Measurements from ENCODE around the gene UBAC1.

Gene UBAC1

DNA sequence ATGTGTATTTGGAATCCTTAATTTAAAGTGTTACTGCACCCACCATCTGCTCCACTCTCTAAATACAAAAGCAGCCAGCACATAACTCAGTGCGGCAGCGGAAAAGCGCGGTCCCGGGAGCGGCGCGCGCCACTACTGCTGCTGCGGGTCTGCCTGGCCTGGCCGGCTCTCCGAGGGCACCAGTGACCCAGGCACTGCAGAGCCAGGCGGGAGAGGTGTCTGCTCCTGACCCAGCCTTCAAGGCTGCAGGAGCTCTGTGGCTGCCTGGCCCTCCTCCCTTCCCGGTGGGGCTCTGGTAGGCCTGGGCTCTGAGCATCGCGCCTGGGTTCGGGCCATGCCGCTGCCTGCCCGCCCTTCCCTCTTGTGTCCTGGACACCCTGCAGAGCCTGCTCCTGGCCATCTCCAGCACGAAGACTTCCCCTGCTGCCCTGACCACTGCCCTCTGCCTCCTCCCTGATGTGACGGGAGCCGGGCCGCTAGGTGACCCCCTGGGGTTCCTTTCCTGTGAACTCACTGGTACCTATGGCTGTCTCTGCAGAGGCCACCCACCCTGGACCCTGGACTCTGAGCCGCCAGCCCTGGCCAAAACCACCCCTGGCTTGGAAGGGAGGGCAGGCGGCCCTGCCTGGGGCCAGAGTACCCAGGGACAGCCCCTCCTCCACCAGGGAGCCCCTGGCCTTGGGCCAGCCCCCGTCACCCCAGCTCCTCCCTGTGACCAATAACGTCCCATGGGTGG, 32.8 kb upstream of the UBAC1 start:
- DNase-seq = no peak

DNA sequence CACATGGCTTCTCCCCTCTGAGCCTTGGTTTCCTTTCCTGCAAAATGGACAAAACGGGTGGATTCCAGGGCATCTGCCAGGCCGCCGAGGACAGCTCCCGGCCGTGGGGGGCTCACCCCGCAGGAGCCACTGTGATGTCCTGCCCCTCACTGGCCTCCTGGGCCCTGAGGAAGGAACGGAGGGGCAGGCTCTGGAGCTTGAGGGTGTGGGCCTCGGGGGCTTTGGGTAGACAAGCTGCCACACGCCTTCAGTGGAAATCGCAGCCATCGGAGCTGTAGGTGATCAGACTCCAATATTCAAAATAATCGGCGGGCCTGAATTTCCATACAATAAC, 32.2 kb upstream of the UBAC1 start:
- DNase-seq = no peak

DNA sequence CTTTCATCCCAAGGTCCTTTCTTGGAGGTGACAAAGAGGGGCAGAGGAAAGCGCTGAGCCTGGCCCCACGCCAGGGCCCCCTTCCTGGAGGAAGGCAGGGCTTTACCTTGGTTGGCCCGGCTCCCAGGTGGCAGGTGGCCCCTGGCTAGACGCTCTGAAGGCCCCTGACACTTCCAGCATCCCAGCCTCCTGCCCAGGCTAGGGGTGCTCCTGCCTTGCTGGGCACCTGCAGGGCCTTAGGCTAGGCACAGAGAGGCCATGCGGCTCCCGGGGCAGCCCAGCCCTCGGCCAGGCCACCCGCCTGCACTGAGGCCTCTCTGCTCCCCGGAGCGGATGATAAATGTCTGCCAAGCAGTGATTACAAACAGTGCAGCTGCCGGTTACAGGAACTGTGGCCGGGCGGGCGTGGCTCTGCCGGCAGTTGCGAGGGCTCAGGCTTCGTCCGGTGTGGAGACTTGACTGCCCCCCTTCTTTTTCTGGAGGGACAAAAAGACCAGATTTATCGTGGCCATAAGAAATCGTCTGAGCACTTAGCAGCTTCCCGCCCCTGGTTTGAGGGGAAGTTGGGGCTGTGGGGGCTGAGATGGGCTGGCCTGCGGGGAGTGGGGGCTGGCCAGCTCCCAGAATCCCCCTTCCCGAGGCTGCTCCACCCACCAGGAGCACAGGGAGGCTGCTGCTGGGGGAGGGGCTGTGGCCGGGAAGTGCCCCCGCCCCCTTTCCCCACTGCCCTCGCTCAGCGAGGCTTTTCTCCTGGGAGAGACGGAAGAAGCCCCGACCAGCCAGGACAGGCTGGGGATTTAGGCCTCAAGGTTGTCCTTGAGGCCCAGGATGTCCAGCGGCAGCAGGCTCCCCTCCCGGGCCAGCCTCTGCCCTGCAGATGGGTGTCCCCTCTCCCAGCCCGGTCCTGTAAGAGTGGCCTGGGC, 31.6 kb upstream of the UBAC1 start:
- peak; percentile 76 to 82 for DNase-seq

DNA sequence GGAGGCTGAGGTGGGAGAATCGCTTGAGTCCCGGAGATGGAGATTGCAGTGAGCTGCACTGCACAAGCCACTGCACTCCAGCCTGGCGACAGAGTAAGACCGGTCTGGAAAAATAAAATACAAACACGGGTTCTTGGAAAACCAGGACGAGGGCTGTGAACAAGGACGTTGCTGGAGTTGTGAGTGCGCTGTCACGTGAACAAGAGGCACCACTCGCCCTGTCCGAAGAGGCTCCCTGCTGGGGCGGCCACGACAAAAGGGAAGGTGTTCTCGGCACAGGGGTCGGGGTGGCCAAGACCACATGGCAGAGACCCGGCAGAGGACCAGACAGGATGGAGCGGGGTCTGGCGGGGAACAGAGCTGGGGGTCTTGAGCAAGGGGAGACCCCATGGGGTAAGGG, 30.6 kb upstream of the UBAC1 start:
- no peak for DNase-seq

DNA sequence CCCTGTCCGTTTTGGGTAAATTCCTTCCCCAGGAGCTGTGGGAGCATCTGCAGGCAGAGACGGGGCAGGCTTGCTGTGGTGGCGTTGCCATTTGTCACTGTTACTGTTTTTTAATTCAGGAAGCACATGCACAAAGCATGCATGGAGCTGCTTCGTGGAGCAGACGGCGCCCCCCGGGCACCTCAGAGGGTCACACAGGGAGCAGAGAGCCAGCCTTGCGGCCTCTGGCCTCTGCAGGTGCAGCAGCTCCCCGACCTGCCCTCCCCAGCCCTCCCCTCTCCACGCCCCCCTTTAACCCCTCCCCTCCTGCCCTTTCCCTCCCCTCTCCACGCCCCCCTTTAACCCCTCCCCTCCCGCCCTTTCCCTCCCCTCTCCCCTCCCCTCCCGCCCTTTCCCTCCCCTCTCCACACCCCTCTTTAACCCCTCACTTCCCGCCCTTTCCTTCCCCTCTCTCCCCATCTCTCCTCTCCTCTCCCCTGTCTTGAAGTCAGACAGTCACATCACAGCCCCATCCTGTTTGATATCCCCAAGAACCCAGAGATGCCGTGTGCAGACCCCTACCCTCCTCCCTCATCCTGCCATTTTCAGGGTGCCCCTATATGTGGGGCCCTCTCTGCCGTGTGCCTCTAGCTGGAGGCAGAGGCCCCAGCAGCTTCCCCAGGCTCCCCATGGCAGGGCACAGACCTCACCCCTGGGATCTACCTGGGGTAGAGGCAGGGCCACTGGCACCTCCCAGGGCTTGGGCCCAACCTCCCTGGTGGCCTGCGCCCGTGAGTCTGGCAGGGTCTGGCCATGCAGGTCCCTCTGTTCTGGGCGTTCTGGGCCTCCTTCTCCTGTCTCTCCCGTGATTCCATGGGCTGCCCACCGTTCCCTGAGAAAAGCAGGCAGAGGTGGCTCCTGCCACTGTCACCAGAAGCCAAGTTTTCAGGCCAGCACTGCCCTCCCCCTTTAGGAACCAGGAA, 29.6 kb upstream of the UBAC1 start:
- DNase-seq = peak; percentile 18 to 40

DNA sequence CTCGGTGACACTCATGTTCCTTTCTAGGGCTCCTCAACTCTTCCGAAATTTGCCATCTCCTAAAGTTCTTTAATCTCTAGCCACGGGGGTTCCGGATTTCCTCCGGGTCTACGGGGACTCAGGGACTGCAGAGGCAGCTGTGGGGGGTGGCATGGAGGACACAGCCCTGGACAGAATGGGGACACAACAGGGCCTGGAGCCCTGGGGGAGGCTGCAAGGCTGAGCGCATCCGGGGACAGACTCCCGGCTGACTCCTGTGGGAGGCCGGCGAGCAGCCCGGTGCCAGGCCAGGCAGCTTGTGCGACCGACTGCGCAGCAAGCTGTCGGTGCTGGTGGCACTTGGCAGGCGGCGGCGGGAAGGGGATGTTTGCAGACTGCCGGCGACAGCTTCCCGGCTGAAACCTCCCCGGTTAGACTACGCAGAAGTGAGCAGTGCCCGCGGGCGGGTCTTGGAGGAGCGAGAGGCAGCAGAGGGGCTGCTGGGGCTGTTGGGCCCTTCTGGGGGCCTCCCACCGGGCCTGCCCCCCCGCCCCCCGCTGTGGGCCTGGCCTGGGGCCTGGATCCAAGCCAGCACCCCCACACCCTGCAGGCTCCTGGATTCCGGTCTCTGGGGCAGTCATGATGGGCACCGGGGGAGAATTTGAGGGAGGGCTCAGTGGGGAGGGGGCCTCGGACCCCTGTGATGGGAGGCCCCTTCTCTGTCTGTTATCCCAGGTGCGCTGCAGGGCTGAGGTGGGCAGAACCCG, 28.7 kb upstream of the UBAC1 start:
- DNase-seq = peak in 1 of 2 donors; percentile 12

DNA sequence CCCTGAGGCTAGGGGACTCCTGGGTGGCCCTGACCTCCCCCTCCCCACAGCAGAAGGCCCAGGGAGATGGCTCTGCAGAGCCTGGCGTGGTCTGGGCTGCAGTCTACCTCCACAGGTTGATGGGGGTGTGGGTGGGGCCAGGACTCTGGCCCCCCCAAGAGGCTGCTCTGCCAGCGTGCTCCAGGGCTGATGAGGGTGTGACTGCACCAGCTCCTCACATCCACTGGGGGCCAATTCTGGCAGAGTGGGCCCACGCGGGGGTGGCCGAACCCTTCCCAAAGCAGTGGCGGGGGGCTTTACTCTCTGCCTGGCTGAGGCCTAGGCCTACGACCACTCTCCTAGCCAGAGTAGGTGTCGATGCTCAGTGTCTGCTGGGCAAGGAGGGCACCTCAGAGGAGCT, 28.0 kb upstream of the UBAC1 start:
- no peak for DNase-seq

DNA sequence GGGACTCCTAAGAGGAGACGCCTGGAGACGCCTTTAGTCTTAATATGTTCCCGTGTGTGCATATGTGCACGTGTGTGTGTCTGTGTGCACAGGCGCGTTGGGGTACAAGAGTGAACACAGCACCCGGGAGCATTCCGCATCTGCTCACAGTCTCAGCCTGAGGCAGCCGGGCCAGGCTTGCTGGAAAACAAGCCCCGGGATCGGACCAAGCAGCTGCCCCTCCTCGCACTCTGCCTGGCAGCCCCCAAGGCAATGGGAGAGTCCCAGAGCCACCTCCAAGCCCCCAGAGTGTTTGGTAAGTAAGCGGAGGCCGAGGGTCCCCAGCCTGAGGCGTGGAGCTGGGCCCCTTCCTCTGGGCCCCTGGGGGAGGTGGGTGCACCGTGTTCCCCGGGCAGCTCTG, 27.3 kb upstream of the UBAC1 start:
- DNase-seq = no peak

DNA sequence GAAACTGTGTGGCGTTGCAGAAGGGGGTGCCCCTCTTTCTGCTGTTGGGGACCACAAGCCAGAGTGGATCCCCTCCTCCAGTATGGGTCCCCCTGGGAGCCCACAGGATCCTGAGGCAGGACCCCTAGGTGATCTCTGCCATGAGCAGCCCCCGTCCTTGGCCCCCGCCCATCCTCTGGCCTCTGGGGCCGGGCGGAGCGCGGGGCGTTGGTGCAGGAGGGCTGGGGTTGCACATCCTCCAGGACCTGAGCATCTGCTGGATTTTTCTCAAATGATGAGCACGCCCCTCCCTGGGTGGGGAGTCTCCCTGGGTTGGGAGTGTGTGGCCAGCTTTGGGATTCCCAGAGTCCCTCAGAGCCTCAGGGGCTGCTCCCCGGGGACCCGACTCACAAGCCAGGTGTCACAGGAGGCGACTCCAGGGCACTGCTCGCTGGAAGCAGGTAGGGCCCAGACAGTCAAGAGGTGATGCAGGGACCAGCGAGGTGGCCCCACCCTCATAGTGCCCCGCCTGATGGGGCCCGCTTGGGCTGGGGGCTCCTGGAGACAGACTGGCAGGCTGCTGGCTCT, 26.7 kb upstream of the UBAC1 start:
- no peak for DNase-seq

DNA sequence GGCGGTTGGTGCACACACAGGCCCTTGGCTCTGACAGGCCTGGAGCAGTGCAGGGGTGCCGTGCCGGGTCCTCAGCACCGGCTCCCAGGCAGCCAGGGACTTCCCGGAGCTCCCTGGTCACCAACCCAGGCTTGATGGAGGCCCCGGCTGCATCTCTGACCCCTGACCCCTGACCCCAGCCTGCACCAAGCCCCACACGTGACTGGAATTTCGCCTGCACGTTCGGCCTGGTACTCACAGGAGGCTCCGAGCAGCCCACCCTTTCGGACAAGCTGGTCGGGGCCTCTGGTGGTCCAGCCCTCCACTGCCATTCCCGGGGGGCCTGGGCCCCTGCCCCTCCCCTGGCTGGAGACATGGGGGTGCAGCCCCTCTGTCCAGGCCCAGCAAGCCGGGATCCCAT, 25.4 kb upstream of the UBAC1 start:
- no peak for DNase-seq

DNA sequence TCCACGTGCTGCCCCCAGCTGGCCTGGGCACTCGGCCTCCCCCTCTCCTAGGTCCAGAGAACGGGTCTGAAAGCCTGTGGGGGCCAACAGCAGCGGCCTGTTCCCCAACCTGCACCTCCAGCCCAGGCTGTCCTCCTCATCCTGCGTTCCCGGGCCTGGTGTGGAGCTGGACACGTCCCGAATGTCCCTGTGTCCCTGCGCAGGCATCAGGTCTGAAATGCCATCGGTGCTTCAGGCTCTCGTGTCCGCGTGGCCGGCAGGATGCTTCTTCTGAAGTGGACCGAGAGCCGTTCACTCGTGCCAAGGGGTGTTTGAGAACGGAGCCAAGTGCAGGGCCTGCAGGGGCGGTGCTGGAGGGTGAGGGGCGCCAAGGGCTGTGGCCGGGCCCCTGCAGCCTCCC, 24.7 kb upstream of the UBAC1 start:
- DNase-seq = no peak

DNA sequence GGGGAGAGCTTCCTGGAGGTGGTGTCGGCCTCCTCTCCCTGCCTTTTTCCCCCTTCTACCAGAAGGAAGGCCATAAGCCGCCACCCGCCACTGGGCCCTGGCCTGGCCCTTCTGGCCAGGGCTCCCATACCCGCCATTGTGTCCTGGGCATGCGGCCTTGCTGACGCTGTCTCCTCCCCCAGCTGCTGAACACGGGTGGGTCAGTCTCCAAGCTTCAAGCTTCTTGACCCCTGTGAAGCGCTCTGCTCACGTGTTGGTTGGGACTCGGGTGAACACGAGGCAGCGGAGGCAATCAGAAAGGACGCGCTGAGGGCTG, 24.2 kb upstream of the UBAC1 start:
- no peak for DNase-seq

DNA sequence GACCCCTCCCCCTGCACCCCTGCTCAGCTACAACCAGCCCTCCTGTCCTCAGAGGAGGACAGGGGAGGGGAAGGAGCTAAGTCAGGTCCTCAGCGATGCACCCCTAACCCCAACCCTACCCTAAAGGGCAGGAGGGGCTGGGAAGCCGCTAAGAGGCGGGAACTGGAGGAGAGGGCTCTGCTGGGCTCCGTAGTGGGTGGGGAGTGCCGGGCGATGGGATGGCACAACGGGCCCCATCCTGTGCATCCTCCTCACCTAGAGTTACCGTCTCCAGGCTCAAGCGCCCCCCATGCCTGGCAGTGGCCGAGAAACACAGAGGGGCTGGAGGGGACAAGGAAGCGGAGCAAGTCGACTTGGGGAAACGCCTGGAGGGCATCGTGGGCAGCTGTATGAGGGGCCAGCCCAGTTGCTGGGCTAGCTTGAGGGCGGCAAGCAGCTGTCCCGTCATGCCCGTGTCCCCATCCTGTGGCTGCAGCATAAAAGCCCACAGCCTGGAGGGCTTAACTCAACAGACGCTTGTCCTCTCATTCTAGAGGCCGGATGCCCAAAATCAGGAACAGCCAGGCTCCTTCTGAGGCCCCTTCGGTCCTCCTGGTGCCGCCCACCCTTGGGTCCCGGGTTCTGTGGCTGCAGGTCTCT, 23.0 kb upstream of the UBAC1 start:
- DNase-seq = no peak

DNA sequence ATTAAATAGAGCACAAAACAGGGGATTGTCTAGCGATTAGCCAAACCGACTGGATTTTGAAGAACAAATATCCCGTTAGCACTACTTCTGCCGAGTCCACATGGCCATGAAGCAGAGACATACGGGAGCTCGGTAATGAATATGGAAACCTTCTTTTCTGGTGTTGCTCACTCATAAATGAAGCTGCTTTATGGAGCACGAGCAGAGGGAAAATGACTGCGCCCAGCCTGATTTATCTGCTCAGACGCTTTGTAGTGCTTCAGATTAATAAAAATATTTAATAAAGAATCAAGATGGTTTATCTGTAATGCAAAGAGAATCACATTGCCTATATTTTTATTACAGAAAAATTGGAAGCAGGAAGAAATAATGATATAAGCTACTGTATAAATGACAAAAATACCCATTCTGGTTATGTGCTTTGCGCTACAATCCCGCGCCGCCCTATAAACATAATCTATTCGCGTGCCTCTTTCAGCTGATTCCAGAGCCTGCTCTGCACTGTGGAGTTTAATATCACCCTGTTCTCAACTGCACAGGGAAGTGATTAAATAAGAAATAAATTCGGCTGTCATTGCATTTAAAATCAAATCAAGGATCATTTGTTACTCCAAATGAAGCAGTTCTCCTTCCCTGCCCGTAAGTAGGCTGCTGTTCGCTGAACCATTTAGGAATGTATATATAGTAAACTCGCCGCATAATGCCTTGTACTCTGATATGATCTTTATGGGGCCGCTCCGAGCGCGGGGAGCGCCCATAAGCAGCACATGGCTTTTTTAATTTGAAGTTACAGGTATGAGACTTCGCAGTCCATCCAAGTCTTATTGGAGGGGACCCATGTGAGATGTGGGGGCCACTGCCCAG, 22.3 kb upstream of the UBAC1 start:
- no peak for DNase-seq

DNA sequence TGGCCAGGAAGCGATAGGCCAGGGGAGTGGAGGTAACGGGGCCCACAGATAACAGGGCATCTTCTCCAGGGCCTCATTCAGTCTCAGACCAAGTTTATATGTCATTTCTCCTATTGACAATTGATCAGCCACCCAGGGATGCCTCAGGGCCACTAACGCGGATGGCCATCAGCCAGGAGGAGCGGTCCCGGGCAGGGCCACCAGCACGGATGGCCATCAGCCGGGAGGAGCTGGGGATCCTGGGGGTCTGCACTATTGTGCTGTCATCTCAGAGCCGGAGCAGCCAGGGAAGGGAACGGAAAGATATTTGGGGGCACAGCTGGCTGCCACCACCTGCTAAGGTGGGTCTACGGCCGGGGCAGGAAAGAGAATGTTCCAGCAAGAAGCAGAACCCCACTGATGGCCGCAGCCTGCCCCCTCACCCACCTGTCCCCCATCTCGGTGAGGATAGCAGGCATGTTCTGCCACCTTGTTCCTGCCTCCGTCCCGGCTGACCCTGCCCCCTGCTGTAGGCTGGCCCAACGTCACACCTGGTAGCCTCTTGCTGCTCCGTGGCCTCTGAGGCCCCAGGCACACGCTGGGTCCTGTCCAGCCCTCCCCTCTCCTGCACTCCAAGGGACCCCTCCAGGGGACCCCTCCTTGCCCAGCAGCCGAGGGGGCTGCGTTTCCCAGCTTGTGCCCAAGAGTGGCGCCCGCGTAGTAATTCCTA, 21.5 kb upstream of the UBAC1 start:
- DNase-seq = no peak

DNA sequence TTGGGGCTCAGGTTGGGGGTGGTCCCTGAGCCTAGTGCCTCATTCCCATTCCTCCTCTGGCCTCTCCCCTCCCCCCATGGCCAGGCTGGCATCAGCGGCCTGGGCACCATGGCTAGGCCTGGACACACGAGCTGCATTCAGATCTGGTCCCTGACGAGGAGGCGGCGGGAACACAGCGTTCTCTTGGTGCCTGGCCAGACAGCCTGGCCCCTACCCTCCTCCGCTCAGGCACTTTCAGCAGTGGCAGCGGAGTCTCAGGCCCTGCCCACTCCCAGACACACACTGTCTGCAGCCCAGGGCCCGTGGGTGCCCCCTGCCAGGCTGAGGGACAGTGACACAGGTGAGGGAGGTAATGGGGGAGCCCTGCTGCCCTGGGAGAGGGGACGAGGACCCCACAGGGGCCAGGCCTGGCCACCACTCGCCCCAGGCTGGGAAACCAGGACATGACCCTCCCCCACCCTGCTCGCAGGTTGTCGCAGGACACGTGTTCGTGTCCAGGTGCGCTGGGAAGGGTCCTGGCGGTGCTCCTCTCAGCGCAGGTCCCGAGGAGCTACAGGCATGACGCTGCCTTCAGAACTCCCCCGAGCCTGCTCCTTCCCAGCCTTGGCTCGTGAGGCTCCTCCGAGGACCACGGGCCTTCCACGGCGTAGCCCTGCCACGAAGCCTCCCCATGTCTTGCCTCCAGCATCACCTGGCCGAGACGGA, 19.9 kb upstream of the UBAC1 start:
- no peak for DNase-seq

DNA sequence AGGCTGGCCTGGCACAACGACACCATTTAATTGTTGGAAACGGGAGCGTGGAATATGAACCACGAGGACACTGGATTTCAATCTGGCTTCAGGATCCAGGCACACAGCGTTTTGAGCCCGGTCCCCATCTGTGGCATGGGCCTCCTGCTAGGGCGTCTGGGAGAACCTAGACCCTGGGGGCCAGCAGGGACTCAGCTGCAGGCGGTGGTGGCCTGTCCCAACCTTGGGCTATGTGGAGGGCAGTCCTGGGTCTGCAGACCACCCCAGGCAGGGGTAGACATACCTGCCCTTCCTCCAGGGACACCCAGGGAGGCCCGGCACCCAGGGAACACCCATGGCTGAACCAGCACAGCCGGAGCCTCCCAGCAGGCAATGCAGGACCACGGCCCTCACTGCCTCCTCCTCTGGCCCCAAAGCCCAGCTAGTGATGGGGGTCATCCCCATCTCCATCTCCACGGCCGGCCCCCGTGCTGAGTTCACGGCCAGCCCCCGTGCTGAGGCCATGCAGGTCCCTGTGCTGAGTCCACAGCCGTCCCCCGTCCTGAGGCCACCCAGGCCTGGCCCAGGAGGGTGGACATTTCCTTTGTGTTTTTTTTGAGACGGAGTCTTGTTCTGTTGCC, 18.5 kb upstream of the UBAC1 start:
- no peak for DNase-seq

DNA sequence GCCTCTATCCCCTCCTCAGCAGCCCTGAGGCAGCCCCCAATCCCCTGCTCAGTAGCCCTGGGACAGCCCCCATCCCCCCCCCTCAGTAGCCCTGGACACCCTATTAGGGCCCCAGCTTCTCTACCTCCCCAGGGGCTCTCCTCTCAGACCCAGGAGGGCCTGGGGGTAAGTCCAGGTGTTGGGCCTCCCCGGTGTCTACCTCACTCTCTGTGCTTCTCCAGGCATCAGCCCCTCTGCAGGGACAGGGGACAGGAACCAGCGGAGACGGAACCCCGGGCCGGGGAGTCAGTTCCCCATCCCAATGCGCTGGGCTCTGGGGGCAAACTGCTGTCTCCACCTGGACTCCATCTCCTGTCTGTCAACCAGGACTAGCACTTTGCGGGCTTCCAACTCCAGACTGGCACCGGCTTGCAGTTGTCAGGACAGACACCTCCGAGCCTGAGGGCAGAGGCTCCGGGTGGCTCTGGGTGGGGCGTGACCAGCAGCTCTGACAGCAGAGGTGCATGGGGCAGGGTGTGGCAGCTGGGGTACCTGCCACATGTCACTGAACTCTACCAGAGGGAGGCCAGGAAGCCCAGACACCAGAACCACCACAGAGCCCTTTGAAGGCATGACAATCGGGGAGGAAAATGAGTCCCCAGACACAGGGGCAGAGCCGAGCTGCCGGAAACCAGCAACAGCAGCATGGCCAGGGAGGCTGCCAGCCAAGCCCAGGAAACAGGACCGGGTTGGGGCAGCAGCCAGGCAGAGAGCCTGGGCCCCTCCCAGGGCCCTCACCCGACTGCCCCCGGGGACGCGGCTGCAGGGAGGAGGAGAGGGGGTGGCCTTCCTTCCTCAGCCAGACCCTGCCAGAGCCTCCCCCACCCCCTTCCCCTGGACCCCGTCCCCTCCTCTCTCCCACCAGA, 17.7 kb upstream of the UBAC1 start:
- DNase-seq = no peak

Measured in inflammatory macrophage treated with lipopolysaccharide for 1 hour (primary cell).